HCT116 (cell line): ENCODE data around the gene PIM3. TPM values are rescaled to one million over a fixed set of nuclear protein-coding genes. Genes with fewer than 3 reads are reported as not detected.

Source experiments
- ATAC-seq: fragments of 200-7000 bp; cut with Tn5 transposase; 2 replicates; pipeline ENCODE4 v1.9.1; 2020; ENCODE audit warnings: mild to moderate bottlenecking, moderate library complexity
- BruUV-seq: library from RNA; stranded (reverse); fragments of 400-500 nt; replicated peaks from 2 replicates; lab custom pipeline; 2021; lab: Mats Ljungman, UMichigan
- CTCF ChIA-PET: fragments of 300-600 bp; sonication (Branson Sonifier 250); formaldehyde crosslinking; loops from one replicate; lab custom pipeline; 2021; ENCODE audit warnings: antibody characterized with exemption; lab: Charles Lee
- POLR2A ChIA-PET: fragments of 300-600, 350-600 bp; sonication (Branson Sonifier 250); formaldehyde crosslinking; loops from one replicate; lab custom pipeline; 2021; ENCODE audit warnings: antibody characterized with exemption; lab: Charles Lee
- RAD21 ChIA-PET, 2 experiments: fragments of 300-600 bp; sonication (Branson Sonifier 250); formaldehyde crosslinking; loops; one replicate each; lab custom pipeline; 2023; ENCODE audit warnings: low total read pairs in 2 of 2; ENCODE audit not compliant: uncharacterized antibody in 2 of 2, unreplicated experiment in 2 of 2, low non-redundant PET in 1 of 2; lab: Charles Lee
- DNase-seq: peaks from one replicate; pipeline ENCODE4 v3.0.0-alpha.2; 2010; ENCODE audit warnings: low read depth, low spot score
- H2AFZ ChIP-seq: fragments of 200-600 bp; shearing (Covaris generic), sonication (generic); 2 replicates; pipeline ENCODE4 v1.6.1; 2017; ENCODE audit warnings: low read depth, mixed run types, mixed read lengths, antibody characterized with exemption, low read length; ENCODE audit not compliant: poor library complexity, severe bottlenecking
- H3K27ac ChIP-seq: 2 replicates; pipeline ENCODE4 v1.5.1; 2012; ENCODE audit warnings: low read depth, low read length
- H3K27me3 ChIP-seq: fragments of 200-600 bp; sonication (generic); 2 replicates; pipeline ENCODE4 v1.6.1; 2016; ENCODE audit warnings: mixed run types, low read length, mixed read lengths; ENCODE audit not compliant: insufficient read depth
- H3K36me3 ChIP-seq, 2 experiments: fragments of 200-500 bp in 1 of 2; fragments of 200-600 bp in 1 of 2; sonication (Bioruptor generic) in 1 of 2; sonication (generic) in 1 of 2; 2 replicates each; pipeline versions ENCODE4 v1.5.1 to v1.6.1; 2014 to 2016; ENCODE audit warnings: low read length in 2 of 2, inconsistent platforms in 1 of 2, mixed read lengths in 1 of 2, mixed run types in 1 of 2; ENCODE audit not compliant: insufficient read depth in 2 of 2, control insufficient read depth in 1 of 2
- H3K4me1 ChIP-seq, 2 experiments: fragments of 200-600 bp in 1 of 2; sonication (generic) in 1 of 2; 2 replicates each; pipeline versions ENCODE4 v1.5.1 to v1.6.1; 2012 to 2017; ENCODE audit warnings: low read length in 2 of 2, inconsistent platforms in 1 of 2, mild to moderate bottlenecking in 1 of 2, mixed read lengths in 1 of 2, mixed run types in 1 of 2, moderate library complexity in 1 of 2; ENCODE audit not compliant: insufficient read depth in 2 of 2, control insufficient read depth in 1 of 2
- H3K4me2 ChIP-seq: fragments of 200-600 bp; sonication (generic); 2 replicates; pipeline ENCODE4 v1.6.1; 2017; ENCODE audit warnings: mixed run types, low read length, mixed read lengths
- H3K4me3 ChIP-seq, 2 experiments: fragments of 200-600 bp in 1 of 2; sonication (generic) in 1 of 2; replicated peaks in 1 of 2; 2 replicates each; pipeline ENCODE4 v1.5.1; 2011 to 2016; ENCODE audit warnings: low read length in 2 of 2, control low read depth in 1 of 2, low read depth in 1 of 2, mild to moderate bottlenecking in 1 of 2, mixed read lengths in 1 of 2, mixed run types in 1 of 2
- H3K79me2 ChIP-seq: fragments of 200-600 bp; sonication (generic); 2 replicates; pipeline ENCODE4 v1.6.1; 2017; ENCODE audit warnings: mild to moderate bottlenecking, mixed run types, low read length, moderate library complexity, mixed read lengths; ENCODE audit not compliant: insufficient read depth
- H3K9ac ChIP-seq: fragments of 200-600 bp; sonication (generic); 2 replicates; pipeline ENCODE4 v1.6.1; 2016; ENCODE audit warnings: low read length, mixed read lengths
- H3K9me2 ChIP-seq: fragments of 200-600 bp; sonication (generic), shearing (Covaris generic); 2 replicates; pipeline ENCODE4 v1.6.1; 2017; ENCODE audit warnings: mixed run types, mild to moderate bottlenecking, moderate library complexity; ENCODE audit not compliant: insufficient read depth
- H3K9me3 ChIP-seq, 2 experiments: fragments of 200-500 bp in 1 of 2; fragments of 200-600 bp in 1 of 2; sonication (Bioruptor generic) in 1 of 2; sonication (generic) in 1 of 2; 2 replicates each; pipeline ENCODE4 v1.6.1; 2014 to 2017; ENCODE audit warnings: low read length in 2 of 2, mixed read lengths in 2 of 2, inconsistent platforms in 1 of 2, low read depth in 1 of 2, mild to moderate bottlenecking in 1 of 2, mixed run types in 1 of 2, moderate library complexity in 1 of 2; ENCODE audit not compliant: control insufficient read depth in 1 of 2, insufficient read depth in 1 of 2
- H4K20me1 ChIP-seq: fragments of 200-600 bp; sonication (generic), shearing (Covaris generic); 2 replicates; pipeline ENCODE4 v1.6.1; 2017; ENCODE audit warnings: mixed run types, mild to moderate bottlenecking, moderate library complexity; ENCODE audit not compliant: insufficient read depth
- ELF1 ChIP-seq: IDR thresholded peaks from 2 replicates; pipeline ENCODE4 v1.6.1; 2012; ENCODE audit warnings: low read depth, borderline replicate concordance
- EZH2phosphoT487 ChIP-seq: fragments of 200-600 bp; IDR thresholded peaks from 2 replicates; pipeline ENCODE4 v1.6.1; 2018; ENCODE audit warnings: antibody characterized with exemption, borderline replicate concordance
- FOSL1 ChIP-seq: IDR thresholded peaks from 2 replicates; pipeline ENCODE4 v1.6.1; 2012; ENCODE audit warnings: low read depth
- MAX ChIP-seq: IDR thresholded peaks from 2 replicates; pipeline ENCODE4 v1.6.1; 2012
- POLR2A ChIP-seq: IDR thresholded peaks from 2 replicates; pipeline ENCODE4 v1.7.0; 2011; ENCODE audit warnings: borderline replicate concordance; ENCODE audit not compliant: insufficient read depth, insufficient read length; ENCODE audit errors: extremely low read depth
- POLR2AphosphoS5 ChIP-seq: IDR thresholded peaks from 2 replicates; pipeline ENCODE4 v1.6.1; 2011; ENCODE audit warnings: mild to moderate bottlenecking, low read depth, low read length, moderate library complexity
- TCF7L2 ChIP-seq: IDR thresholded peaks from 2 replicates; pipeline ENCODE4 v1.7.0; 2011; ENCODE audit warnings: borderline replicate concordance, inconsistent platforms; ENCODE audit not compliant: insufficient read depth, insufficient read length; ENCODE audit errors: extremely low read depth
- ZFX ChIP-seq: fragments of 450-650 bp; IDR thresholded peaks from 2 replicates; pipeline ENCODE4 v1.6.1; 2017
- intact Hi-C: fragments of 100-400 bp; cut with micrococcal nuclease; formaldehyde crosslinking; loops from 2 replicates; pipeline ENCODE4 v1.10.0; 2022
- total RNA-seq: library from RNA; stranded (reverse); gene quantifications from one replicate; pipeline ENCODE4 v1.2.1, GENCODE V29; 2021; ENCODE audit not compliant: unreplicated experiment

PIM3 gene
- total RNA-seq, 1 experiment from 2014 or later = 116 TPM

DNA sequence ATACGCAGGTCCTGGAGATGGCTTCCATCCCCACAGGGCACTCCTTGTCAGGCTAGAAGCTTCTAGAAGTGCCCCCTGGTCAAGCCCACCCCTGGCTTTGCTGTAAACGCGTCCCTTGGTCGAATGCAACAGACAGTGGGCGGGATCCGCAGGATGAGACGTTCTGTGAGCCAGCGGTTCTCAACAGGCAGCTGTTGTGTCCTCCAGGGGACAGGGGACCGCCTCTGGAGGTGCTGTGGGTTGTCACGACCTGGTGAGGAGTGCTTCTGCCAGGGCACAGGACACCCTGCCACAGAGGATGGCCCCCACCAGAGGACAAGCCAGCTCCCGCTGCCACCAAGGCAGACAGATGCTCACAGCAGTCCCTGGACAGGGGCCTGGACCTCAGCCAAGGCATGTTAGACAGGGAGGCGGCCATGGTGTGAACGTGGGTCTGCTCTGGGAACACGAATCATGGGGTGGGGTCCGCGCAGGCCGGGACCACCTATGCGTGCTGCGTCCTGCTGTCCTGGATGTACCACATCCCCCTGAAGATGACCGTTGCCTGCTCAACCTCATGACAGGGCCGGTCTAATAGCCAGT lies 30.5 kb upstream of the PIM3 start:
- Histone ChIP-seq H3K9ac (no peak overlapping the region), H2AFZ (no peak overlapping the region), H3K4me1 (peaks cover 22 to 40% of the 10 kb centered on the region in 2 experiments), H3K4me3 (no peak overlapping the region), H4K20me1 (no peaks in the 10 kb centered on the region), H3K79me2 (no peaks in the 10 kb centered on the region), H3K27ac (no peak overlapping the region), H3K4me2 (peak overlapping the region; percentile 57), H3K36me3 (no peaks in the 10 kb centered on the region), H3K9me2 (no peaks in the 10 kb centered on the region), H3K9me3 (no peaks in the 10 kb centered on the region), H3K27me3 (no peaks in the 10 kb centered on the region)
- ChIA-PET POLR2A (interaction anchor here (1.3 kb wide), 1 partner anchor 100 kb away, joined by 13 read pairs; no protein-coding TSS in a partner anchor), RAD21 (interaction anchor here (1.8 to 2.0 kb wide), 2 partner anchors 100 kb away, joined by 23 to 36 read pairs; no protein-coding TSS in a partner anchor), CTCF (interaction anchor here (1.3 to 2.3 kb wide), 8 partner anchors 22 to 307 kb away, joined by 3 to 115 read pairs (median 6); no protein-coding TSS in a partner anchor)
- BruUV-seq = no TSS peak
- no peak for DNase-seq
- intact Hi-C loops = loop anchor here (5.0 to 10.0 kb wide), 3 partner anchors 47 to 275 kb away; partner anchors contain the start of gene SELENOO
- TF ChIP-seq POLR2A (no peak), FOSL1 (no peak), TCF7L2 (no peak), ELF1 (no peak), POLR2AphosphoS5 (no peak), MAX (no peak), ZFX (no peak), EZH2phosphoT487 (no peak)
- no peak for ATAC-seq
